CD4-positive, alpha-beta T cell treated with Interleukin-15 for 1 hour (primary cell): ENCODE measurements around the gene UBE2N.

Source experiments
- DNase-seq: peaks from one replicate; pipeline ENCODE4 v3.0.0-alpha.2; 2020

Gene UBE2N

GRCh38 chr12:93379326-93379980 lies 62.3 kb downstream of the UBE2N start:
- DNase-seq = no peak

- DNase-seq = no peak
Measured at GRCh38 chr12:93378998-93379325, 62.8 kb downstream of the UBE2N start.

GRCh38 chr12:93378196-93378997 lies 63.4 kb downstream of the UBE2N start:
- DNase-seq = peak; percentile 48

- DNase-seq = peak; percentile 95
Measured at GRCh38 chr12:93377252-93378195, 64.2 kb downstream of the UBE2N start, which contains the start of gene NUDT4. Gene NUDT4, plus strand, starts transcription at chr12:93377925. Its CDS starts 398 bp downstream, at chr12:93378323.

- no peak for DNase-seq
Measured at GRCh38 chr12:93376436-93377251, 65.1 kb downstream of the UBE2N start.

- DNase-seq = no peak
Measured at GRCh38 chr12:93375906-93376305, 65.8 kb downstream of the UBE2N start.

GRCh38 chr12:93373961-93374656 lies 67.6 kb downstream of the UBE2N start:
- no peak for DNase-seq

GRCh38 chr12:93370947-93371346 lies 70.8 kb downstream of the UBE2N start:
- DNase-seq = no peak

GRCh38 chr12:93369505-93369904 lies 72.2 kb downstream of the UBE2N start:
- DNase-seq = no peak

GRCh38 chr12:93368766-93369165 lies 73.0 kb downstream of the UBE2N start:
- no peak for DNase-seq

GRCh38 chr12:93366422-93366821 lies 75.3 kb downstream of the UBE2N start:
- no peak for DNase-seq

- DNase-seq = no peak
Measured at GRCh38 chr12:93365616-93366405, 75.9 kb downstream of the UBE2N start.

- no peak for DNase-seq
Measured at GRCh38 chr12:93363841-93364297, 77.9 kb downstream of the UBE2N start.

GRCh38 chr12:93361151-93361919 lies 80.4 kb downstream of the UBE2N start:
- no peak for DNase-seq

- DNase-seq = no peak
Measured at GRCh38 chr12:93360688-93361087, 81.1 kb downstream of the UBE2N start.

- DNase-seq = no peak
Measured at GRCh38 chr12:93358821-93359220, 82.9 kb downstream of the UBE2N start.

GRCh38 chr12:93358058-93358457 lies 83.7 kb downstream of the UBE2N start:
- DNase-seq = no peak

GRCh38 chr12:93356214-93356613 lies 85.5 kb downstream of the UBE2N start:
- DNase-seq = no peak
